CD4-positive, CD25-positive, alpha-beta regulatory T cell (primary cell): ENCODE measurements around the gene FAM219A. TPM values are rescaled to one million over a fixed set of nuclear protein-coding genes. Genes with fewer than 3 reads are reported as not detected.

ENCODE experiments used
- ATAC-seq, 2 donors: fragments of 150-1000 bp; cut with Tn5 transposase; one replicate each; pipeline ENCODE4 v1.10.0; 2021; ENCODE audit warnings: low read depth in 2 of 2, moderate number of reproducible peaks in 2 of 2, moderate library complexity in 1 of 2
- DNase-seq, 3 donors: peaks; one replicate each; pipeline versions ENCODE4 v3.0.0 to v3.0.0-alpha.2; 2012 to 2022; ENCODE audit warnings: mixed read lengths in 1 of 3
- H3K27ac ChIP-seq: one replicate; pipeline ENCODE4 v1.7.0; 2013; ENCODE audit warnings: mild to moderate bottlenecking, low read length; ENCODE audit not compliant: insufficient read depth, poor library complexity, severe bottlenecking
- H3K27me3 ChIP-seq: one replicate; pipeline ENCODE4 v1.7.0; 2013; ENCODE audit warnings: low read length; ENCODE audit not compliant: control insufficient read depth, insufficient read depth
- H3K36me3 ChIP-seq: one replicate; pipeline ENCODE4 v1.7.0; 2013; ENCODE audit warnings: mild to moderate bottlenecking, low read length, moderate library complexity; ENCODE audit not compliant: control insufficient read depth, insufficient read depth
- H3K4me1 ChIP-seq: 2 replicates; pipeline ENCODE4 v1.7.0; 2013; ENCODE audit warnings: mild to moderate bottlenecking, low read length; ENCODE audit not compliant: insufficient read depth, control insufficient read depth, poor library complexity, severe bottlenecking
- H3K4me3 ChIP-seq: one replicate; pipeline ENCODE4 v1.7.0; 2013; ENCODE audit warnings: low read depth, mild to moderate bottlenecking, low read length, moderate library complexity
- H3K9me3 ChIP-seq, 2 experiments: 1 replicate in 1 of 2; 2 replicates in 1 of 2; pipeline ENCODE4 v1.7.0; 2013; ENCODE audit warnings: low read length in 2 of 2, mild to moderate bottlenecking in 1 of 2, moderate library complexity in 1 of 2; ENCODE audit not compliant: control insufficient read depth in 2 of 2
- H3K27ac Mint-ChIP-seq, 3 donors: one replicate each; pipeline ENCODE4 v1.8.0; 2020 to 2022; ENCODE audit warnings: mild to moderate bottlenecking in 3 of 3, mixed read lengths in 3 of 3, moderate library complexity in 2 of 3
- H3K27me3 Mint-ChIP-seq: one replicate; pipeline ENCODE4 v1.8.0; 2022; ENCODE audit warnings: mild to moderate bottlenecking, mixed read lengths
- H3K36me3 Mint-ChIP-seq: one replicate; pipeline ENCODE4 v1.8.0; 2020; ENCODE audit warnings: mixed read lengths
- H3K4me1 Mint-ChIP-seq, 4 donors: one replicate each; pipeline ENCODE4 v1.8.0; 2020 to 2022; ENCODE audit warnings: mixed read lengths in 4 of 4, mild to moderate bottlenecking in 1 of 4
- H3K4me3 Mint-ChIP-seq, 4 donors: one replicate each; pipeline ENCODE4 v1.8.0; 2020 to 2022; ENCODE audit warnings: mild to moderate bottlenecking in 4 of 4, mixed read lengths in 4 of 4, moderate library complexity in 3 of 4
- H3K9me3 Mint-ChIP-seq, 7 donors: one replicate each; pipeline ENCODE4 v1.8.0; 2020 to 2022; ENCODE audit warnings: mixed read lengths in 7 of 7, mild to moderate bottlenecking in 3 of 7, moderate library complexity in 2 of 7
- polyA plus RNA-seq, 4 donors: library from polyadenylated mRNA; unstranded; fragments of 300-500 nt; fragmentation: Illumina TruSeq; gene quantifications; one replicate each; pipeline ENCODE4 v1.2.3, GENCODE V29; 2021
- total RNA-seq: library from RNA; stranded (reverse); gene quantifications from one replicate; pipeline ENCODE4 v1.2.3, GENCODE V29; 2022

Gene FAM219A
- total RNA-seq (16.9 TPM), polyA plus RNA-seq (1 to 10 TPM in 2 of 4 donors, under 1 TPM in 2; 0.70 to 1.3 (median 0.97) TPM)

- peak within 1 kb of the TSS; percentile 92 to 98 (median 94) for H3K4me3 Mint-ChIP-seq
- Histone ChIP-seq H3K27me3 (peaks cover 5% of the 10 kb centered on the region), H3K36me3 (no peaks in the 10 kb centered on the region), H3K4me3 (peak within 1 kb of the TSS; percentile 78), H3K4me1 (peaks cover 22% of the 10 kb centered on the region), H3K27ac (no peak within 1 kb of the TSS), H3K9me3 (no peaks in the 10 kb centered on the region)
- H3K36me3 Mint-ChIP-seq, result no peaks in the 10 kb centered on the region
- peaks cover 10 to 36% (median 22%) of the 10 kb centered on the region in 4 donors for H3K4me1 Mint-ChIP-seq
- peak; percentile 95 to 96 for ATAC-seq
- peak within 1 kb of the TSS; percentile 79 to 94 (median 86) for H3K27ac Mint-ChIP-seq
- H3K9me3 Mint-ChIP-seq, result no peaks in the 10 kb centered on the region
- H3K27me3 Mint-ChIP-seq, result peaks cover 30% of the 10 kb centered on the region
- DNase-seq, result peak; percentile 98 to 99 (median 98)
Observed at GRCh38 chr9:34458013-34458958, at the start of gene FAM219A, which contains the start of gene DNAI1. Gene FAM219A (minus strand): TSS chr9:34458570. CDS start chr9:34458263, 307 bp downstream. Gene DNAI1 (plus strand): TSS chr9:34458805. CDS start chr9:34459006, 201 bp downstream.

- H3K9me3 Mint-ChIP-seq, result no peaks in the 10 kb centered on the region
Observed at GRCh38 chr9:34507966-34508365, 49.6 kb upstream of the FAM219A start.

GRCh38 chr9:34507556-34507955, 49.2 kb upstream of the FAM219A start:
- Histone ChIP-seq H3K9me3 (no peaks in the 10 kb centered on the region), H3K4me1 (no peaks in the 10 kb centered on the region), H3K27me3 (no peaks in the 10 kb centered on the region), H3K27ac (no peak overlapping the region), H3K4me3 (no peak overlapping the region), H3K36me3 (no peaks in the 10 kb centered on the region)
- H3K9me3 Mint-ChIP-seq, result no peaks in the 10 kb centered on the region
- H3K4me1 Mint-ChIP-seq, result peaks cover 0 to 2% (median 0%) of the 10 kb centered on the region in 4 donors
- H3K27me3 Mint-ChIP-seq, result no peaks in the 10 kb centered on the region
- no peak overlapping the region for H3K4me3 Mint-ChIP-seq
- no peak for DNase-seq
- no peaks in the 10 kb centered on the region for H3K36me3 Mint-ChIP-seq
- no peak overlapping the region for H3K27ac Mint-ChIP-seq
- no peak for ATAC-seq

More at GRCh38 chr9:34507966-34508365, 49.6 kb upstream of the FAM219A start:
- ATAC-seq (no peak), DNase-seq (no peak)
- Mint-ChIP-seq H3K27me3 (no peaks in the 10 kb centered on the region), H3K4me3 (no peak overlapping the region), H3K36me3 (no peaks in the 10 kb centered on the region), H3K4me1 (peaks cover 0 to 2% (median 0%) of the 10 kb centered on the region in 4 donors), H3K27ac (no peak overlapping the region)
- Histone ChIP-seq H3K27ac (no peak overlapping the region), H3K4me3 (no peak overlapping the region), H3K4me1 (no peaks in the 10 kb centered on the region), H3K36me3 (no peaks in the 10 kb centered on the region), H3K27me3 (no peaks in the 10 kb centered on the region), H3K9me3 (no peaks in the 10 kb centered on the region)

GRCh38 chr9:34506623-34507022, 48.3 kb upstream of the FAM219A start:
- H3K27ac Mint-ChIP-seq, result no peak overlapping the region
- H3K4me1 ChIP-seq, result no peaks in the 10 kb centered on the region
- no peaks in the 10 kb centered on the region for H3K9me3 Mint-ChIP-seq

GRCh38 chr9:34505370-34506120, 47.2 kb upstream of the FAM219A start:
- Histone ChIP-seq H3K36me3 (no peaks in the 10 kb centered on the region), H3K4me3 (no peak overlapping the region), H3K27ac (no peak overlapping the region), H3K4me1 (no peaks in the 10 kb centered on the region), H3K9me3 (no peaks in the 10 kb centered on the region), H3K27me3 (no peaks in the 10 kb centered on the region)
- H3K4me1 Mint-ChIP-seq, result peaks cover 0 to 1% (median 0%) of the 10 kb centered on the region in 4 donors
- ATAC-seq (no peak), DNase-seq (no peak)
- peaks cover 5% of the 10 kb centered on the region for H3K27me3 Mint-ChIP-seq
- H3K36me3 Mint-ChIP-seq, result no peaks in the 10 kb centered on the region
- H3K27ac Mint-ChIP-seq, result no peak overlapping the region
- H3K9me3 Mint-ChIP-seq, result no peaks in the 10 kb centered on the region
- no peak overlapping the region for H3K4me3 Mint-ChIP-seq

More at GRCh38 chr9:34506623-34507022, 48.3 kb upstream of the FAM219A start:
- H3K27me3 Mint-ChIP-seq, result no peaks in the 10 kb centered on the region
- Histone ChIP-seq H3K36me3 (no peaks in the 10 kb centered on the region), H3K27ac (no peak overlapping the region), H3K4me3 (no peak overlapping the region), H3K27me3 (no peaks in the 10 kb centered on the region), H3K9me3 (no peaks in the 10 kb centered on the region)
- peaks cover 0 to under 1% (median 0%) of the 10 kb centered on the region in 4 donors for H3K4me1 Mint-ChIP-seq
- ATAC-seq (no peak), DNase-seq (no peak)
- H3K36me3 Mint-ChIP-seq, result no peaks in the 10 kb centered on the region
- H3K4me3 Mint-ChIP-seq, result no peak overlapping the region

- H3K27ac Mint-ChIP-seq, result no peak overlapping the region
- no peaks in the 10 kb centered on the region for H3K4me1 ChIP-seq
- DNase-seq, result no peak
Observed at GRCh38 chr9:34503406-34503805, 45.0 kb upstream of the FAM219A start.

GRCh38 chr9:34502891-34503290, 44.5 kb upstream of the FAM219A start:
- peaks cover 0 to 2% (median 0%) of the 10 kb centered on the region in 4 donors for H3K4me1 Mint-ChIP-seq
- no peak overlapping the region for H3K4me3 ChIP-seq
- H3K27me3 ChIP-seq, result peaks cover 2% of the 10 kb centered on the region
- peaks cover 8% of the 10 kb centered on the region for H3K27me3 Mint-ChIP-seq
- no peaks in the 10 kb centered on the region for H3K9me3 Mint-ChIP-seq
- H3K4me3 Mint-ChIP-seq, result no peak overlapping the region
- no peak overlapping the region for H3K27ac ChIP-seq
- no peaks in the 10 kb centered on the region for H3K4me1 ChIP-seq
- no peaks in the 10 kb centered on the region for H3K36me3 Mint-ChIP-seq
- no peaks in the 10 kb centered on the region for H3K36me3 ChIP-seq
- H3K9me3 ChIP-seq, result no peaks in the 10 kb centered on the region
- ATAC-seq (no peak), DNase-seq (no peak)
- no peak overlapping the region for H3K27ac Mint-ChIP-seq

More at GRCh38 chr9:34503406-34503805, 45.0 kb upstream of the FAM219A start:
- no peaks in the 10 kb centered on the region for H3K36me3 Mint-ChIP-seq
- no peaks in the 10 kb centered on the region for H3K9me3 Mint-ChIP-seq
- no peak overlapping the region for H3K4me3 Mint-ChIP-seq
- H3K27me3 Mint-ChIP-seq, result peaks cover 8% of the 10 kb centered on the region
- no peak for ATAC-seq
- no peak overlapping the region for H3K4me3 ChIP-seq
- no peak overlapping the region for H3K27ac ChIP-seq
- peaks cover 0 to 2% (median 0%) of the 10 kb centered on the region in 4 donors for H3K4me1 Mint-ChIP-seq
- H3K27me3 ChIP-seq, result peaks cover 2% of the 10 kb centered on the region
- no peaks in the 10 kb centered on the region for H3K36me3 ChIP-seq
- H3K9me3 ChIP-seq, result no peaks in the 10 kb centered on the region
